ACC112 (cell line): ENCODE measurements around the gene GOLGA3.
"Not testable (repeated sequence)": the region's sequence is repeated elsewhere in the genome, so short reads cannot be mapped to it uniquely, and the experiment has no call there.

Source experiments
- H2AFZ ChIP-seq: fragments of 200-600 bp; sonication (generic); one replicate; pipeline ENCODE4 v1.6.0; 2017; ENCODE audit warnings: antibody characterized with exemption, low read length; ENCODE audit not compliant: unreplicated experiment
- H3K27ac ChIP-seq: fragments of 200-600 bp; sonication (generic); 2 replicates; pipeline ENCODE4 v1.5.1; 2014; ENCODE audit warnings: low read depth, mild to moderate bottlenecking, antibody characterized with exemption, low read length, moderate library complexity
- H3K27me3 ChIP-seq: fragments of 200-600 bp; sonication (generic); 2 replicates; pipeline ENCODE4 v1.6.1; 2014; ENCODE audit warnings: mild to moderate bottlenecking, antibody characterized with exemption, low read length, moderate library complexity, mixed read lengths; ENCODE audit not compliant: insufficient read depth
- H3K36me3 ChIP-seq: fragments of 200-600 bp; sonication (generic); 2 replicates; pipeline ENCODE4 v1.6.1; 2016; ENCODE audit warnings: mild to moderate bottlenecking, antibody characterized with exemption, low read length, moderate library complexity, mixed read lengths; ENCODE audit not compliant: insufficient read depth
- H3K4me1 ChIP-seq: fragments of 200-600 bp; sonication (generic); one replicate; pipeline ENCODE4 v1.6.1; 2016; ENCODE audit warnings: low read length, mixed read lengths; ENCODE audit not compliant: insufficient read depth, unreplicated experiment, control insufficient read depth
- H3K4me3 ChIP-seq: fragments of 200-600 bp; sonication (generic); 2 replicates; pipeline ENCODE4 v1.5.1; 2014; ENCODE audit warnings: mild to moderate bottlenecking, low read depth, low read length
- H3K79me2 ChIP-seq: fragments of 200-600 bp; sonication (generic); one replicate; pipeline ENCODE4 v1.6.0; 2016; ENCODE audit warnings: low read length; ENCODE audit not compliant: control insufficient read depth, unreplicated experiment, insufficient read depth

Gene GOLGA3

DNA sequence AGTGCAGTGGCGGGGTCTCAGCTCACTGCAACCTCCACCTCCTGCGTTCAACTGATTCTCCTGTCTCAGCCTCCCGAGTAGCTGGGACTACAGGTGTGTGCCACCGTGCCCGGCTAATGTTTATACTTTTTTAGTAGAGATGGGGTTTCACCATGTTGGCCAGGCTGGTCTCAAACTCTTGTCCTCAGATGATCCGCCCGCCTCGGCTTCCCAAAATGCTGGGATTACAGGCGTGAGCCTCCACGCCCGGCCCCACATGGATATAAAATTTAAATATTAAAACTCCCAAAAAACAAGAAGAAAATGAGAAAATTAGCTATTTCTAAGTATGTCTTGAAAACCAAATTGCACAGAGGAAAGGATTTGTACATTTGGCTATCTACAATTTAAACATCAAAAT, 16.0 kb upstream of the GOLGA3 start:
- not testable (repeated sequence) for H3K4me3 ChIP-seq, H3K27ac ChIP-seq, H3K27me3 ChIP-seq, H2AFZ ChIP-seq, H3K4me1 ChIP-seq, H3K79me2 ChIP-seq
- H3K36me3 ChIP-seq = peaks cover 28% of the 10 kb centered on the region; the same call in 1 of the 2 replicates

DNA sequence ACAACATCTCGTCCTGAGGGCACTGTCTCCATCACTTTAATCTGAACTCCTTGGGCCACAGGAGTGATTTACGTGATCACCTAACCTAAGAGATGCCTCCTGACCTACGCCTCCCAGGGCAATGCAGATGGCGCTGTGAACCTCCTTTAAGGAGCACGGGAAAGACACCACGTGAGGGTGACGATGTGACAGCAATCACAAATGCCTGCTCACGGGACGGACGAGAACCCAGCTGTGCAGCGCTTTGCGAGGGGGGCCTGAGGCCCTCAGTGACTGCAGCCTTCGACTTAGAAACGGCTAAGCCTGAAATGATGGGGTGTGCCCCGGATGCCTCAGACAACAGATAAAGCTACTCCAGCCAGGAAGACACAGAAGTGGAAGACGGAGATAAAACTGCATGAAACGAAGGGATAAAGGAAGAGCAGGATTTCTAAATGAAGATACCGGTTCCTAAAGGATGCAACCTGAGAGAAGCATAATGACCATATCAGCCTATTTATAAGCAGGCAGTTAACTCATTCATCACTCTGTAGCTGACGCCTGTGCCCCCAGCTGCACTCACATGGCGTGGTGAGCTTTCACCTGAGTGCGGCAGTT, 13.9 kb upstream of the GOLGA3 start:
- H3K4me3 ChIP-seq = no peak overlapping the region
- H2AFZ ChIP-seq = no peak overlapping the region
- no peaks in the 10 kb centered on the region for H3K79me2 ChIP-seq
- no peaks in the 10 kb centered on the region for H3K27me3 ChIP-seq
- H3K4me1 ChIP-seq = no peaks in the 10 kb centered on the region
- H3K27ac ChIP-seq = no peak overlapping the region
- peaks cover 28% of the 10 kb centered on the region; the same call in 1 of the 2 replicates for H3K36me3 ChIP-seq

DNA sequence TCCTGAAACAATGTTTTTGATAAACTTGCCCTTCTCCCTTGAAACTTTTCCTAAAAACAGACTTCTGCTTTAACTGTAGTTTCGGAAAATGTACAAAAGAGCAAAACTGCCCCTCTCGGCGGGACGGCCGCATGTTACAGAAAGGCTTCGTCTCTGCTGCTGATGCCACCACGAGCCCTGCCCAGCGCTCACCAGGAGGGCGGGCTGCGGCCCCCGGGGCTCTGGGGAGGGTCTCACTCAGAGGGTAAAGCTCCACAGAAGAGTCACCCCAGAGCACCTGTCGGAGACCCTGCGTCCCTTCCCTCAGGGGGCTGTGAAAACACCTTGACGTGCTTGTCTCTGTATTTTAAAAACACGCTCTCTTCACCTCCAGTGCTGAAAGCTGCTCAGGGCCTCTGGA, 12.5 kb upstream of the GOLGA3 start:
- Histone ChIP-seq H3K36me3 (peaks cover 21% of the 10 kb centered on the region; the same call in 1 of the 2 replicates), H3K4me3 (no peak overlapping the region)

DNA sequence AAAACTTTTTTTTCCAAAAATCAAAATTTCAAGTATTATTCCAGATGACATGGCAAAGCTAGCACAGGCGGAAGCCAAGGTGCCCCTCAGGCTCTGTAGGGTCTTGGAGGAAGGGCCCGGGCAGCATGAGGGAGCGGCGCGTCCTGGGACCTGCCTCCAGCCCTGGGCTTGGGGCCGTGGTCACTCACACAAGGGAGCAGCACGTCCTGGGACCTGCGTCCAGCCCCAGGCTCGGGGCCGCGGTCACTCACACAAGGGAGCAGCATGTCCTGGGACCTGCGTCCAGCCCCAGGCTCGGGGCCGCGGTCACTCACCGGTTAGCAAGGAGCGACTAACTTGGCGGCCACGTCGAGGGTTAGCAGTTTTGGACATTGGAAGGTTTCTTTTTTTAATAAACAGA, 11.9 kb upstream of the GOLGA3 start:
- H3K27me3 ChIP-seq = no peaks in the 10 kb centered on the region
- no peaks in the 10 kb centered on the region for H3K4me1 ChIP-seq
- H2AFZ ChIP-seq = no peak overlapping the region
- H3K36me3 ChIP-seq = peaks cover 16% of the 10 kb centered on the region; the same call in 1 of the 2 replicates
- H3K4me3 ChIP-seq = no peak overlapping the region
- no peaks in the 10 kb centered on the region for H3K79me2 ChIP-seq
- H3K27ac ChIP-seq = no peak overlapping the region

More for the DNA sequence above, 12.5 kb upstream of the GOLGA3 start:
- no peaks in the 10 kb centered on the region for H3K27me3 ChIP-seq
- no peaks in the 10 kb centered on the region for H3K4me1 ChIP-seq
- H2AFZ ChIP-seq = no peak overlapping the region
- H3K27ac ChIP-seq = no peak overlapping the region
- no peaks in the 10 kb centered on the region for H3K79me2 ChIP-seq

DNA sequence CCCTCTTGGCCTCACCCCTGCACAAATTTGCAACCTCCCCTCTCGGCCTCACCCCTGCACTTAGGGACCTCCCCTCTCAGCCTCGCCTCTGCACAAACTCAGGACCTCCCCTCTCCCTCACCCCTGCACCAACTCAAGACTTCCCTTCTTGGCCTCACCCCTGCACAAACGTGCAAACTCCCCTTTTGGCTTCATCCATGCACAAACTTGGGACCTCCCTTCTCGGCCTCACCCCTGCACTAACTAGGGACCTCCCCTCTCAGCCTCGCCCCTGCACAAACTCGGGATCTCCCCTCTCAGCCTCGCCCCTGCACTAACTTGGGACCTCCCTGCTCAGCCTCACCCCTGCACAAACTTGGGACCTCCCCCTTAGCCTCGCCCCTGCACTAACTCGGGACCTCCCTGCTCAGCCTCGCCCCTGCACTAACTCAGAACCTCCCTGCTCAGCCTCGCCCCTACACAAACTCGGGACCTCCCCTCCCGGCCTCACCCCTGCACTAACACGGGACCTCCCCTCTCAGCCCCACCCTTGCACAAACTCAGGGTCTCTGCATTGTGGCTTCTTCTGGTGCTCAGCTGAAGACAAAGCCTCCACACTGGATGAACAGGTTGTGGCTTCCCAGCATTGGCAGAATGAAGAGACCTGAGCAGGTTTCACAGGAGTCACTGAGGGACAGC, 11.0 kb upstream of the GOLGA3 start:
- Histone ChIP-seq H3K79me2 (no peaks in the 10 kb centered on the region), H3K27ac (no peak overlapping the region), H2AFZ (no peak overlapping the region), H3K4me3 (no peak overlapping the region), H3K27me3 (no peaks in the 10 kb centered on the region), H3K36me3 (peaks cover 14% of the 10 kb centered on the region; the same call in 1 of the 2 replicates), H3K4me1 (no peaks in the 10 kb centered on the region)

DNA sequence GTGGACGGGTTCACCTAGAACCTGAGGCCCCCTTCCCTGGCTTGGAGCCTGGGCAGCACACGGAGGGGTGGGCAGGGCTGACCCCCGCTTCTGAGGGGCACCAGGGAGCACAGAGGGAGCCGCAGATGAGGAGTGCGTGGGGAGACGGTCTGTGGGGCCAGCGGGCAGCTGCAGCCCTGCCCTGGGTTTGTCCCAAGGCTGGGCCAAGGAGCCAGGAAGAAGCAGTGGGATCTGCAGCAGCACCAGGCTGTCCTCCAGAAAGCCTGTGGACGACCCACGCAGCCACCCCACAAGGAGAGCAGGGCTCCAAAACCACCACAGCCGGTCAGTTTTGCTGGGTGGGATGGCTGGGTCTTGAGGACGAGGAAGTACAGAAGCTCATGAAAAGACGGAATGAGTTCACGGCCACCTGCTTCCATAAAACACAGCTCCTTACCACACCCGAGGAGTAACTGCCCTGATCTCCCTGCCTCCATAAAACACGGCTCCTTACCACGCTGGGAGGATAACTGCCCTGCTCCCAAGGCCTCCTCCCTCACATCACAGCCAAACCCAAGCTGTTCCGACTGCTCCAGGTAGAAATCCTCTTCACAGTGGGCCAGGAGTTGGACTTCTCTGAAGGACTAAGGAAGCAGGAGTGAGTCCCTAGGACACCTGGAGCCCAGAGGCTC, 9.9 kb upstream of the GOLGA3 start:
- H3K27me3 ChIP-seq = no peaks in the 10 kb centered on the region
- no peak overlapping the region for H3K27ac ChIP-seq

DNA sequence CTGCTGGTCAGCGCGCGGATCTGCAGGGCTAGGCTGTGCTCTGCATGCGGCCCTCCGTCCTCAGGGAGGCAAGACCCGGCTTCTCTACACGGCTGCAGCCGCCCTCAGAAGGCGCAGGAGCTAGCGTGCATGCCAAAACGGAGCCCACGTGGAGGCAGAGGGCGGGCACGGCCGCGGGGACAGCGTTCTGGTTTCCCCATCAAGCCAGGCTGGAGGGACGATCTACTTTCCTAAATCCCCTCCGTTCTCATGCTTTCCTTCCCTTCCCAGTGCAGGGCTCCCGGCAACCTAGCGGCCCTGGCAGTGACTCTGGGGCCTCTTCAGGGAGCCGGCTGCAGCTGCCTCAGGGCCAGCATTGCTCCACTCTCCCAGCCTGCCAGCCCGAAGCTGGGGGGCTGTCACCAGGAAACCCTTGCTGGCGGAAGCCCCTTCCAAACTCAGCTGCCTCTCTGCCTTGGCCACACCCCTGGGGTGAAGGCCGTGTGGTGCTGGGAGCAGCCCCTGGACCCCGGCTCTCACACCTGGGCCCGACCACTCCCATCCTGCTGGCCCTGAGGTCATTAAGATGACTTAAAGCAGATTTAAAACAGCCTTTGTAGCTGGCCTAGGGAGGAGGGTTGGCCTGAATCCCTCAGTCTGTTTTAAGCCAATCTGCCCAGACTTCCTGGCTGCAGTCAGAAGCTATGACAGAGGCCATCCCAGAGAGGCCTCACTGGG, 9.2 kb upstream of the GOLGA3 start:
- no peak overlapping the region for H3K4me3 ChIP-seq

More for the DNA sequence above, 9.9 kb upstream of the GOLGA3 start:
- no peaks in the 10 kb centered on the region for H3K79me2 ChIP-seq
- no peak overlapping the region for H2AFZ ChIP-seq
- no peaks in the 10 kb centered on the region for H3K4me1 ChIP-seq
- peaks cover 12% of the 10 kb centered on the region; the same call in 1 of the 2 replicates for H3K36me3 ChIP-seq
- no peak overlapping the region for H3K4me3 ChIP-seq

DNA sequence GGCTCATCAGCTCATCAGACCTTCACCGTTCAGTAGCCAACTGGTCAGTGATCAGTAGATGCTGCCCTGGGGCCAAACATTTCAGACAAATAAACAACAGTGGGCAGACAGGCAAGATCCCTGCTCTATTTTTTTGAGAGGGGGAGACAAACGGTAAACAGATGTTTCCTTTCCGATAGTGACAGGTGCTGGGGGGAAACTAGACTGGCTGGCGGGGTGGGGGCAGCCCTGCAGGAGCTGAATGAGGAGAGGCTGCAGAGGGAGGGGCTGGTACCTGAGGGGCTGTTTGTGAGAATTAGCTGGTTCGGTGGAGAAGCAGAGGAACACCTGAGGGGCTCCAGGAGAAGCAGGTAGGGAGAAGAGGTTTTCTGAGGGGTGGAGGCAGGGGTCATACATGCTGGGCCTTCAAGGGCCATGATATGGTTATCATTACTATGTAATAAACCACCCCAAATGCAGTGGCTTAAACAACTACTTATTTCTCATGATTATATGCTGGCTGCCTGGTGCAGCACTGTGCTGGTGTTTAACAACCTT, 8.2 kb upstream of the GOLGA3 start:
- Histone ChIP-seq H2AFZ (no peak overlapping the region), H3K4me1 (no peaks in the 10 kb centered on the region), H3K79me2 (no peaks in the 10 kb centered on the region), H3K27ac (no peak overlapping the region), H3K36me3 (peaks cover 6% of the 10 kb centered on the region; the same call in 1 of the 2 replicates), H3K27me3 (no peaks in the 10 kb centered on the region), H3K4me3 (no peak overlapping the region)

More for the DNA sequence above, 9.2 kb upstream of the GOLGA3 start:
- Histone ChIP-seq H2AFZ (no peak overlapping the region), H3K36me3 (peaks cover 12% of the 10 kb centered on the region; the same call in 1 of the 2 replicates), H3K27me3 (no peaks in the 10 kb centered on the region), H3K79me2 (no peaks in the 10 kb centered on the region), H3K27ac (no peak overlapping the region), H3K4me1 (no peaks in the 10 kb centered on the region)

DNA sequence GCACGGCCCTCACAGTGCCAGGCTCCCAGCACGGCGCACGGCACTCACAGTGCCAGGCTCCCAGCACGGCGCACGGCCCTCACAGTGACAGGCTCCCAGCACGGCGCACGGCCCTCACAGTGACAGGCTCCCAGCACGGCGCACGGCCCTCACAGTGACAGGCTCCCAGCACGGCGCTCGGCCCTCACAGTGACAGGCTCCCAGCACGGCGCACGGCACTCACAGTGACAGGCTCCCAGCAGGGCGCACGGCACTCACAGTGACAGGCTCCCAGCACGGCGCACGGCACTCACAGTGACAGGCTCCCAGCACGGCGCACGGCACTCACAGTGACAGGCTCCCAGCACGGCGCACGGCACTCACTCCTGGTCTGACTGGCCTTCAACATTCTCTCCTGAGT, 7.6 kb upstream of the GOLGA3 start:
- H3K79me2 ChIP-seq, H3K4me1 ChIP-seq, H2AFZ ChIP-seq, H3K36me3 ChIP-seq, H3K27me3 ChIP-seq, H3K27ac ChIP-seq, H3K4me3 ChIP-seq: not testable (repeated sequence)
